Left renal pelvis (tissue), 4 donors: ENCODE measurements around the gene RNPEPL1. TPM values are rescaled to one million over a fixed set of nuclear protein-coding genes. Genes with fewer than 3 reads are reported as not detected.
A peak's percentile ranks its signal among the peaks of the same experiment; 100 is the strongest.

Source experiments
- DNase-seq, 4 donors: peaks; one replicate each; pipeline ENCODE4 v3.0.0-alpha.2; 2013; ENCODE audit warnings: low read depth in 4 of 4, low spot score in 3 of 4
- polyA plus RNA-seq, 4 donors: library from polyadenylated mRNA; unstranded; fragments of 120-200 nt; gene quantifications; one replicate each; pipeline ENCODE4 v1.2.1, GENCODE V29; 2013; ENCODE audit not compliant: insufficient read length in 4 of 4

RNPEPL1 gene
- polyA plus RNA-seq, 4 donors = 16.7 to 33.8 (median 25.1) TPM

DNA sequence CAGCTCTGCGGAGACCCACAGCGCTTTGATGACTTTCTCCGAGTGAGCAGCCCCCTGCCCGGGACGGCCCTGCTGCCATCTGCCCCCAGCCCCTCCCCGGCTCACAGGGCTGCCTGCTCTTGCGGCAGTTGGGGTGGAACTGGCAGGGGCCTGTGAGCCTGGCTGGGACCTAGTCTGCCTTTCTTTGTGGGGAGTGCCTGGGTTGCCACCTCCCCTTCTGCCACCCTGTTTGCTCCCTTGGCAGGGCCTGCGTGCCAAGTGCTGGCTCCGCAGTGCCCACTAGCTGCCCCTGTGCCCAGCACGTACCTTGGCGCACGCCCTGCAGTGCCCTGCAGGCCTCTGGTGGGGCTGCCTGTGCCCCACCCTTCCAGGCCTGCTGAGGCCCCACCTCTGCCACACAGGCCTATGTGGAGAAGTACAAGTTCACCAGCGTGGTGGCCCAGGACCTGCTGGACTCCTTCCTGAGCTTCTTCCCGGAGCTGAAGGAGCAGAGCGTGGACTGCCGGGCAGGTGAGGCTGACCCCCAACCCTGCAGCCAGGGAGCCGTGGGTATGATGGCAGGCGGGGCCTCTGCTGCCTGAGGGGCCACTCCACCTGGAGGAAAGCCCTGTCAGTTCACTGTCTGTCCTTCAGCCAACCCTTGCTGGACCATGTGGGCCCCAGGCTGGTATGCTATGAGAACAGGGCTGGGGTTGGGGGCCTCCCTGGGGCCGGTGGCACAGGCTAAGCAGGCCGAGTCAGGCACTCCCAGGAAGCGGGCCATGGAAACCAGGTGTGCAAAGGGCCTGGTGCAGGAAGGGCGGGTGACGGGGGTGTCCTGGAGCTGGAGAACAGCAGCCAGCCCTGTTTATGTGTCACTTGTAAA, 7.0 kb downstream of the RNPEPL1 start:
- DNase-seq = no peak

DNA sequence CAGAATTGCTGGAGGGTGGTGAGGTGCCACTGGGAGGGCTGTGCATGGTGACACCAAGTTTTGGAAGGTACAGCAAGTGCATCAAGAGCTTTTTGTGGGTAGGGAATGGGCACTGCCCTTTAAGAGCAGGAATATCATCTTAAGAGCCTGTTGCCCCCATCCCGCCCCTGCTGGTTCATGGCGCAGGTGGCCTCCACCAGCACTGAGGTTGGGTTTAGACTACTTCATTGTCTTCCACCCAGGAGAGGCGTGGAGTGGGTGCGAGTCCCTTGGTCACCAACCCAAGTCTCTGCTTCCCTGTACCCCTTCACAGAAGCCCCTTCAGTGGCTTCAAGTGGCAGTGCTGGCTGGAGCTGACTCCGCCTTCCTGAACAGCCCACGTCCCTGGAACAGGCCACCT, 7.8 kb downstream of the RNPEPL1 start:
- DNase-seq = no peak

DNA sequence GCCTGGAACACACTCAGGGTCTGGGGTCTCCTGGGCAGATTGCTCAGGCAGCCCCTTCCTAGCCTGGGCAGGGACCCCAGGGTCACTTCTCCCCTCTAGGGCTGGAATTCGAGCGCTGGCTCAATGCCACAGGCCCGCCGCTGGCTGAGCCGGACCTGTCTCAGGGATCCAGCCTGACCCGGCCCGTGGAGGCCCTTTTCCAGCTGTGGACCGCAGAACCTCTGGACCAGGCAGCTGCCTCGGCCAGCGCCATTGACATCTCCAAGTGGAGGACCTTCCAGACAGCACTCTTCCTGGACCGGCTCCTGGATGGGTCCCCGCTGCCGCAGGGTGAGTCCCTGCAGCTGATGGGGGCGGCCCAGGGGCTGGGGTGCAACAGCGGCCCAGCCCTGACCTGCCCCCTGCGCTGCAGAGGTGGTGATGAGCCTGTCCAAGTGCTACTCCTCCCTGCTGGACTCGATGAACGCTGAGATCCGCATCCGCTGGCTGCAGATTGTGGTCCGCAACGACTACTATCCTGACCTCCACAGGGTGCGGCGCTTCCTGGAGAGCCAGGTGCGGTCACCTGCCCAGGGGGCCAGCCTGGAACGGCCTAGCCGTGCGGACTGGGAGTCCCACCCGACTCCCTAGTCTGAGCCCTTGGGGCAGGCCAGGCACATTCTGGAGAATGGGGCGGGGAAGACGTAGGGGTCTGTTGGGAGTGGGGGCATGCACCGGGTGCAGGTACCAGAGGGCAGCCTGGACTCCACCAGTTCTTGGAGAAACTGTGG, 8.3 kb downstream of the RNPEPL1 start:
- DNase-seq = no peak

DNA sequence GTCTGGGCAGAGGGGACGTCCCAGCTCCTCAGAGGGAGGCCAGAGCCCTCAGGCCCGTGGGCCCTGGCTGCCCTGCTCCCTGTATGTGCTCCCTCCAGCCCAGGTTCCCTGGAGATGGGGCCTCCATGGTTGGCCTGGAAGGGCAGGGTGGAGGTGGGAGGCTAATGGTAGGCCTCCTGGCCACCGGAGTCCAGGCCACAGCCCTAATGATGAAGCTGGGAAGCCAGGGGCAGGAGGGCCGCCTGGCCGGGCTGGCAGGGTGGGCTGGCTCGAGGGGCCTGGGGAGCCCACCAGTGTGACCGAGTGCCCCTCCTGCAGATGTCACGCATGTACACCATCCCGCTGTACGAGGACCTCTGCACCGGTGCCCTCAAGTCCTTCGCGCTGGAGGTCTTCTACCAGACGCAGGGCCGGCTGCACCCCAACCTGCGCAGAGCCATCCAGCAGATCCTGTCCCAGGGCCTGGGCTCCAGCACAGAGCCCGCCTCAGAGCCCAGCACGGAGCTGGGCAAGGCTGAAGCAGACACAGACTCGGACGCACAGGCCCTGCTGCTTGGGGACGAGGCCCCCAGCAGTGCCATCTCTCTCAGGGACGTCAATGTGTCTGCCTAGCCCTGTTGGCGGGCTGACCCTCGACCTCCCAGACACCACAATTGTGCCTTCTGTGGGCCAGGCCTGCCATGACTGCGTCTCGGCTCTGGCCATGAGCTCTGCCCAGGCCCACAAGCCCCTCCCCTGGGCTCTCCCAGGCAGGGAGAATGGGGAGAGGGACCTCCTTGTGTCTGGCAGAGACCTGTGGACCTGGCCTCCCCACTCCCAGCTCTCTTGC, 9.2 kb downstream of the RNPEPL1 start:
- DNase-seq = no peak

DNA sequence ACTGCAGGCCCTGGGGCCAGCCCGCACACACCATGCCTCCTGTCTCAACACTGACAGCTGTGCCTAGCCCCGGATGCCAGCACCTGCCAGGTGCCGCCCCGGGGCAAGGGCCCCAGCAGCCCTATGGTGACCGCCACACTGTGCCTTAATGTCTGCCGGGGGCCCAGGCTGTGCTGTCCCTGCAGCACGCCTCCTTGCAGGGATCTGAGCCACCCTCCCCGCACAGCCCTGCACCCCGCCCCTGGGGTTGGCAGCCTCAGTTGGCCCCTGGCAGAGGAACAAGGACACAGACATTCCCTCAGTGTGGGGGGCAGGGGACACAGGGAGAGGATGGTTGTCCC, 9.8 kb downstream of the RNPEPL1 start:
- no peak for DNase-seq

DNA sequence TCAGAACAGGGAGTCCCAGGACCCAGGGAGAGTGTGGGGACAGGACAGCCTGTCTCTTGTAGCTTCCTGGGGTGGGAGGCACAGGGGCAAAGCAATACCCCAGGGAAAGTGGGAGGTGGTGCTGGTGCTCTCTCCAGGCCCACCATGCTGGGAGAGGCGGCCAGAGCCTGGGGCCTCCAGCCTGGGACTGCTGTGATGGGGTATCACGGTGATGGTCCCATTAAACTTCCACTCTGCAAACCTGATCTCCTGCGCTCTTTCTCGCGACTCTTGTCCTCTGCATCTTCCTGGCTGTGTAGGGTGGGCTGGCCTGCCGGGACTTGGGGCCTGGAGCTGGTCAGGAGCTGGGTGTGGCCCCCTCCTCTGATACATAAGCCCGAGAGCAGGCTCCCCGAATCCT, 10.2 kb downstream of the RNPEPL1 start:
- no peak for DNase-seq

DNA sequence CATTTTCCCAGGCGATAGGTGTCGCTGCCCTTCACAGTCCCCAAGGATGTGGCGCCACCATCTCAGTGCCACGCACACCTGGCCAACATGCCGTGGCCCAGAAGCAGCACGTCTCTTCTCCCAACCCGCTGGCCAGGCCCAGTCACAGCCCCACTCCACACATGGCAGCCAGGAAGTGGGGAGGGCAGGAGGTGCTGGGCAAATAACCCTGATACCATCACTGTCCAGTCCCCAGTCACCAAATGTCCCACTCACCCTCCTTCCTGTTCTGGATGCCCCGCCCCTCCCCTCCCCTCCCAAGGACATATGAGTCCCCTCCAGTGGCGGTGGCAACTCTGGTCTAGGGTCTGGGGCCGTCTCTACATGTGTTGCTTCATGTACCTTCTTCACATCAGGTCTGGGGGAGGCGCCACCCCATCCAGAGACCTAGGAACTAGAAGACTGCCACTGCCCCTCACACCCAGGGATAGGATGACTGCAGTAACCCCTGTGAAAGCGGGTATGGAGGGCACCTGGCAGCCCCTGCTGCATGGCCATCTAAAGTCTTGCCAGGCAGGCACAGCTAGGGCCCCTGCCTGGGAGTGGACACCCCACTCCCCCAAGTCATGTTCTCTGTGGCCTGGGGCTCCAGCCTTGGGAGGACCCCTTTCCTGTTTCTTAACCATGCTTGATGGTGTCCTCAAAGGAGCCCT, 10.9 kb downstream of the RNPEPL1 start:
- no peak for DNase-seq

DNA sequence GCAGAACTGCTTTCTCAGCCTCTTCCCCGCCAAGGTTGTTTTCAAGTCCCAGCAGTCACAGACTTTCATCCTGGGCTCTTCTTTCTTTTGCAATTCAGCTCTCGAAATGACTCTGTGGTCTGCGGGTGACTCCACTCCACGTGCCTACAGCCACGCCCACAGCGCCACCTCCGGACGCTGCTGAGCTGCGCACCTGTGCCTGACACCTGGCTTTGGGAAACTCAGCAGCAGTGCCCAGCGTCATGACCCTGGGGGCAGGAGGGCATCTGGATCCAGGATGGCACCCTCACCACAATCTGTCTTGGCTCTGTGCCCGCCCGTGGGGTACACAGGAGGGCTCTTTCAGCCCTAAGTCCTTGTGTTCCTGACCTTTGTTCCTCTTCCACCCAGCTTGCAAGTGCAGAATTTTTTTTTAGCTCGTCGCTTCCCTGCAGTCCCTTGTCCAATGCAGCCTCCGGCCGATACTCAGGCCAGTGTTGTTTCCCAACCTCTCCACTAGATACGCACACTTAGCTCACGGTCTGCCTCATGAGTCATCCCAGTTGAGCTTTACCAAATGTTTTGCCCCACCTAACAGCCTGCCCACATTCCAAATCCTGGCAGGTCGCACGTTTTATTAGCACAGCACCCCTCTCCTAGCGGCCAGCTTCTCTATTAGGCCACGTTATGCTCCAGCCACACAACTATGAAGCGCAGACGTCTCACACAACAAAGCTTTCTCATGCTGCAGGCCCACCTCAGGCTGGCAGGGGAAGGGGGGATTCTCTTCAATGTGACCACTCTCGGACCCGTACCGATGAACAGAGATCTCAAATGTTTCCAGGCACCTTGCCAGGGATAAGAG, 11.7 kb downstream of the RNPEPL1 start:
- no peak for DNase-seq

DNA sequence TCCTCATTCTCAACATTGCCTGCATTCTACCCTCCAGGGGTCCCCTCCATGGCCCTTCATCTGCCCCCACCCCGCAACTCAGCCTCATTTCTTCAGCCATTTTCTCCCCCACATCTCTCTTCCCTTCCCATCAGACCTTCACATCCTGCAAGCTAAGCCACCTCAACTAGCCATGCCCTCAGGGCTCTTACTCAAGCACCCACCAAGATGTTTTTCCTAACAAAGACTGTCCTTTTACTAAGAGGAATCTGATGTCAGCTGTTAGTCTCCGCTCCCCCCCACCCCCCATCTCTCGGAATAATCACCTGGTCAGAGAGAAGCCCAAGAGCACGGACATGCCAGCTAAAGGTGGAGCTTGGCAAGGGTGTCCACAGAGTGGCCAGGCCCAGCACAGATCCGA, 13.5 kb downstream of the RNPEPL1 start:
- DNase-seq = no peak

DNA sequence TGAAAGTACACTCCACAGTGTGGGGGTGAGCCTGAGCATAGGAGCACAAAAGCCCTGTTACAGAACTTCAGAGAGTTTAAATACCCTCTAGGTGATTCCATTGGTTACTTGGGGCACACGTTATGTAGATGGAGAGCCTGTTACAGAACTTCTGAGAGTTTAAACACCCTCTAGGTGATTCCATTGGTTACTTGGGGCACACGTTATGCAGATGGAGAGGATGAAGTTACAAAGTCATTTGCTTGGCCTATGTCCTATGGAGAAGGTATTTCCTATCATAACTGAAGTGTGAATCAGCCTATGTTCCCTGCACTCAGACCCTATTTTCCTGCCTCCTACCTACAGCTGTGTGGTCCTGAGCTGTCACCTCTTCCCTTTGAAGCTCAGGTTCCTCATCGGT, 14.5 kb downstream of the RNPEPL1 start:
- no peak for DNase-seq

DNA sequence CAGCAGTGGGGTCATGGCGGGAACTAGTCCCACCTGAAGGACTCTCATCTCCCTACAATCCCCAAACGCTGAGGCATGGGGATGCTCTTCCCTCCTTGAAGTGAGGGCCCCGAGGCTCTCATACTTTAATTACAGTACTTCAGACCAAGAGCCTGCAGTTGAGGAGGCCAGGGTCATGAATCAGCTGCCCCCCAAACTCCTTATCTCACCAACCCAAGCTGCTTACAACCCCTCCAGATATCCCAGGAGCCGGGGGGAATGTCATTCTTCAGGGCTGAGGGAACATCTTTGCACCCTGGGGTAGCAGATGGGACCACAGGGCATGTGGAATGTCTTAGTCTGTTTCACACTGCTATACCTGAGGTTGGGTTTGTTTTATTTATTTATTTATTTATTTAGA, 15.5 kb downstream of the RNPEPL1 start:
- DNase-seq = no peak

DNA sequence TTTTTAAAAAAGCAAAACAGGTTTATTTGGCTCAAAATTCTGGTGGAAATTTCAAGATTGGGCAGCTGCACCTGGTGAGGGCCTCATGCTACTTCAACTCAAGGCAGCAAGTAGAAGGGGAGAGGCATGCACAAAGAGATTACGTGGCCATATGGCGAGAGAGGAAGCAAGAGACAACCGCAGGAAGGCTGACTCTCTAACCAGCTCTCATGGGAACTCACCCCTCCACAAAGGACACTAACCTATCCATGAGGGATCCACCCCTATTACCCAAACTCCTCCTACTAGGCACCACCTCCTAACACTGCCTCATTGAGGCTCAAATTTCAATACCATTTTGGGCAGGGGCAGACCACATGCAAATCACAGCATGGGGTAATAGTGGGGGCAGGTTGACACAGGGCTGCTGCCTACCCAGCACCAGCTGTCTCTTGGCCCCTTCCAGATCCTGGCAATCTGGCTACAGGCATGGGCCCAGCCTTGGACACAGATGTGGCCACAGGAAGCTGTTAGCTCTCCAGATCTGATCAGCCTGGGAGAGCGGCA, 16.3 kb downstream of the RNPEPL1 start:
- no peak for DNase-seq

DNA sequence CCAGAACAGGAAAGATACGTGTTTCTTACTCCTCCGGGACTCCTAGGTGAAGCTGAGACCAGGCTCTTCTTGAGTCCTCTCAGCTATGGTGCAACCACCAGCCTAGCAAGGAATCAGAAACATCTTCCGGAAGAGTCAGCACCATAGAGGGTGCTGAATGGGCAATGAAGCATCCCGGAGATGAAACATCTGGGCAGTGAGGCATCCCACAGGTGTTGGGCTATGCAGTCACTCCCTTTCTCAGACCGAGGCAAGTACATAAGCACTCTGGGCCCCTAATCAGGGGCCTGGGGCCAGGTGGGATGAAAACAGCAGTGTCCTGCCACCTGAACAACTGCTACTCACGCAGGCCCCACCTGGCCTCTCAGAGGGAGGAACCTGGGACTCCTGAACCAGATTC, 16.8 kb downstream of the RNPEPL1 start:
- DNase-seq = no peak

DNA sequence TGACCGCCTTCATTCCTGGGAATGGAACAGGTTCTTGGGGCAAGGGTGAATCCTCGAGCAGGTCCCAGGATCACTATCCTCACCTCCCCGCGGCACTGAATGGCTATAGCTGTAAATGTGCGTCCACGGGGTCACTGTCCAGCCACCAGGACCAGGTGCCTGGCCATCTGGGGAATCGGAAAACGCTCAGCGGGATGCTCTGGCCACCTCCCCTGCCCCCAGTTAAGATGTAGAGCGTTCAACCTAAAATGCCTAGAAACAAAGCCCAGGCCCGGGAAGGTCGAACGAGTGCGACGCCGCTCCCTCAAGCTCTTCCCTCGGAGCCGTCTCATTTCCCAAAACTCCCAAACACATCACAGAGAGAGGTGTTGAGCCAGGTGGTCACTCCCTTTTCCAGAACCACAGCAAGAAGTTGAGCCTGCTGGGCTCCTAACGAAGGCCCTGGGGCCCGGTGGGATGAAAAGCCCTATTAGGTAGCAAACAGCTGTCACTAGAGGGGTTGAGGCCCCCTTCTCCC, 17.5 kb downstream of the RNPEPL1 start:
- DNase-seq = no peak

DNA sequence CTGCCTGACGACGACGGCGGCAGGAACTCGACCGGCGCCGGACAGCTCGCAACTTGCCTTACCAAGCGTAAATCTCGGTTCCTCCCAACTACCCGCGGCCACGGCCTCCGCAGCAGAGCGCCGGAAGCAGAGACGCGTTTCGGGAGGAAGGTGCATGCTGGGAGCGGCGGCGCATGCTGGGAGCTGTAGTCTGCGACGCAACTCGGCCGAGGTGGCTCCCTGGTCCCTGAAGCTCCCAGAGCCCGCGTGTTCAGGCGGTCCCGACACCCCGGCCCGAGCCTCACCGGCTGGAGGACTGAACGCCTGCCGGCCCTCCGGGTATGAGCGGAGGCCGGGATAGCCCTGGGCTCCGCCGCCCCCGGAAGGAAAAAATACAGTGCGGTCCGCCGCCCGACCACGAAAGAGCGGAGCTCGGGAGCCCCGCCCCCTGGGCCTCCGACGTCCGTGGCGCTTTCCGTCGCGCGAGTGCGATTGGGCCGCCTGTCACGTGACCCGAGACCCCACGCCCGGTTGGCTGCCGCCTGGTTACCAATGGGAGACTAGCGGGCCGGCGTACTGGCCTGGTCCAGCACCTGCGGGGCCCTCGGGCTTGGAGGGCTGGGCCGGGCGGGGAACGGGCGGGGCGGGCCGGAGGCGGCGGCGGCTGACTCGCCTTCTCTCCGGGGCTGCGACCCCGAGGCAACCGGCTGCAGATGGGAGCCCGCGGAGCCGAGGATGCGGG, 18.1 kb downstream of the RNPEPL1 start, which contains the start of gene CAPN10:
Gene CAPN10, plus strand, starts transcription at position 537 of the 721 bp plus-strand sequence. Its CDS starts 178 bp downstream, at position 715.
- DNase-seq = peak; percentile 83 to 91 (median 90)

DNA sequence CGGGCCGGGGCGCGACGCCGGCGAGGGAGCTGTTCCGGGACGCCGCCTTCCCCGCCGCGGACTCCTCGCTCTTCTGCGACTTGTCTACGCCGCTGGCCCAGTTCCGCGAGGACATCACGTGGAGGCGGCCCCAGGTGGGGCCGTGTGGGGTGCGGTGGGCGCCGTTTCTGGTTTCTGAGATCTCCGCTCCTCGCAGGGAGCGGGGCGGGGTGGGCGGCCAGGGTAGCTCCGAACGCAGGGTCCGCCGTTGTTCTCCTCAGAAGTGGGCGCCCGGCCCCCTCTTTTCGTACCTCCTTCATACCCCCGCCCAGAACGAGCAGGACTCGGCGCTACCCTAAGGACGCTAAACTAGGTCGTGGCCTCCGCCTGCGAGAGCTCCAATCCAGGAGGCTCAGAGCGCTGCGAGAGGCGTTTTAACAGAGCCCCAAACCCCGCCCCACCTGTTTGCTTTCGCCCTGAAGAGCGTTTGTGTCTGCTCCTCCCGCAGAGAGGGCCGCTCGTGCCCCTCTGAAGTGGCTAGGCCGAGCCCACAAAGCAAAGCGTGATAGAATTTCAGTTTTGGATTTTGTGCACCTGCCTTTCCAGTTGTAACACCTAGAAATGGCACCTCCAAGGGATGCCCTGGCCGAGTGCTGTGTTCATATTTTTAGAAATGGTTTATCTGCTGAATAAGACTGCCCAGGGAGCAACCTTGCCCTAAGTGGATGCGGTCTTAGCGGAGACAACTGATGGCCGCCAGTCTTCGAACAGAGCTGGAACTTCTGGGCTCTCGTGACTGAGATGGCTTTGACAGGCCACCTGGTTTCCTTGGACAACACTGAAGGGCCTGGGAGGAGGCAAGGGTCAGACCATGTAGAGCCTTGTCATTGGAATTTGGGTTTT, 18.9 kb downstream of the RNPEPL1 start:
- no peak for DNase-seq

DNA sequence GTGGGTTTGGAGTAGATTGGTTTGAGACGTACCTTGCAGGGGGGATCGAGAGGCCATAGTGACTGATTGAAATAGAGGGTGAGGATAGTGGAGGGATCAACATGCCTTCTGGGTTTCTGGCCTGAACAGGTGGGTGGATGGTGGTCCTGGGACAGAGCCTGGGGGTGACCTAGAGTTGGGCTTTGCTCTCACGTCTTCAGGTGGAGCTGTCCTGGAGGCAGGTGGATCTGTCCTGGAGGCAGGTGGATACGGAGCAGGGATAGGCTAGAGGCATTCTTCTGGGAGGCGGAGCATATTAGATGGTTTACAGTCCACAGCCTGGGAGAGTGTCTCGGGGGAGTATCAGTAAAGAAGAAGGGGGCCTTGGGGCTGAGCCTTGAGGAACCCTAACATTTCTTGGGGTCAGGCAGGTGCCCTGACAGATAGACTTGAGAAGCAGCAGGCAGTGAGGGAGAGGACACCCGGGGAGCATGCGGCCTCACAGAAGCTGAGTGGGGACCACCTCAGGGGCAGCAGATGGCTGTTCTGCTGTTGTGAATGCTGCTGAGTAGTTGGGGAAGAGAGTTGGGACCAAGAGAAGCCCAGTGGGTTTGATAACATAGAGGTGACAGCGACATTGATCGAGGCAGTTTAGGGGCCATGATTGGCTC, 19.8 kb downstream of the RNPEPL1 start:
- no peak for DNase-seq
